ENCODE results near the gene DEDD. TPM values are rescaled to one million over a fixed set of nuclear protein-coding genes. Genes with fewer than 3 reads are reported as not detected.

DEDD gene
- total RNA-seq, 2 experiments from 2014 or later, result 35.5 to 36.6 TPM

GRCh38 chr1:161171696-161172095, 39.2 kb upstream of the DEDD start:
- intact Hi-C loops (cut with DNase I, micrococcal nuclease), result loop anchor here in 1 of 2 experiments (5.0 kb wide), 1 partner anchor 216 kb away; no protein-coding TSS in a partner anchor
- H3K4me3 Mint-ChIP-seq, result no peak overlapping the region
- no peaks in the 10 kb centered on the region for H3K9me3 ChIP-seq (ENCODE audit: control insufficient read depth in 1 of 2, insufficient read depth in 1 of 2, low read length in 2 of 2)
- H3K9me3 Mint-ChIP-seq, result no peaks in the 10 kb centered on the region
- no peaks in the 10 kb centered on the region for H3K27me3 Mint-ChIP-seq
- no peaks in the 10 kb centered on the region for H3K27me3 ChIP-seq (ENCODE audit: control insufficient read depth in 1 of 2, insufficient read depth in 2 of 2, low read length in 2 of 2)
- CTCF ChIA-PET, result no interaction called here
- no peak overlapping the region for H3K4me3 ChIP-seq (ENCODE audit: low read length)
- H3K4me1 ChIP-seq (ENCODE audit: insufficient read depth, low read length), result peaks cover 51% of the 10 kb centered on the region
- ATAC-seq (ENCODE audit: poor library complexity) (no peak), DNase-seq (no peak)
- H3K36me3 ChIP-seq (ENCODE audit: insufficient read depth, low read length), result peaks cover 68% of the 10 kb centered on the region
- TF ChIP-seq CTCF (IDR thresholded peaks at IDR 0.05), result no peak
- H3K27ac ChIP-seq (ENCODE audit: low read depth in 1 of 2, low read length in 2 of 2), result no peak overlapping the region
- H3K36me3 Mint-ChIP-seq (ENCODE audit: low read depth), result peaks cover 78% of the 10 kb centered on the region
- POLR2A ChIA-PET, result interaction anchor here (1.4 to 3.2 kb wide), 2 partner anchors 9 to 11 kb away, joined by 3 to 17 read pairs; no protein-coding TSS in a partner anchor
- peaks cover 55% of the 10 kb centered on the region for H3K4me1 Mint-ChIP-seq (ENCODE audit: low read depth)
- no peak overlapping the region for H3K27ac Mint-ChIP-seq

- TF ChIP-seq CTCF (IDR thresholded peaks at IDR 0.05), result no peak
- ChIA-PET POLR2A (interaction anchor here (1.4 to 3.2 kb wide), 2 partner anchors 10 to 11 kb away, joined by 3 to 17 read pairs; no protein-coding TSS in a partner anchor), CTCF (no interaction called here)
- no peak for ATAC-seq (ENCODE audit: poor library complexity)
- Histone ChIP-seq H3K27ac (ENCODE audit: low read depth in 1 of 2, low read length in 2 of 2) (no peak overlapping the region), H3K27me3 (ENCODE audit: control insufficient read depth in 1 of 2, insufficient read depth in 2 of 2, low read length in 2 of 2) (no peaks in the 10 kb centered on the region), H3K4me3 (ENCODE audit: low read length) (no peak overlapping the region), H3K4me1 (ENCODE audit: insufficient read depth, low read length) (peaks cover 51% of the 10 kb centered on the region), H3K36me3 (ENCODE audit: insufficient read depth, low read length) (peaks cover 68% of the 10 kb centered on the region), H3K9me3 (ENCODE audit: control insufficient read depth in 1 of 2, insufficient read depth in 1 of 2, low read length in 2 of 2) (no peaks in the 10 kb centered on the region)
- H3K27me3 Mint-ChIP-seq, result no peaks in the 10 kb centered on the region
- H3K4me1 Mint-ChIP-seq (ENCODE audit: low read depth), result peaks cover 53% of the 10 kb centered on the region
- DNase-seq, result no peak
- no peaks in the 10 kb centered on the region for H3K9me3 Mint-ChIP-seq
- intact Hi-C loops (cut with DNase I, micrococcal nuclease), result loop anchor here in 1 of 2 experiments (5.0 kb wide), 1 partner anchor 216 kb away; no protein-coding TSS in a partner anchor
- no peak overlapping the region for H3K27ac Mint-ChIP-seq
- no peak overlapping the region for H3K4me3 Mint-ChIP-seq
- peaks cover 78% of the 10 kb centered on the region for H3K36me3 Mint-ChIP-seq (ENCODE audit: low read depth)
Measured at GRCh38 chr1:161171191-161171590, 38.7 kb upstream of the DEDD start.

GRCh38 chr1:161168906-161169305, 36.4 kb upstream of the DEDD start:
- ChIA-PET CTCF (interaction anchor here (0.6 kb wide), 1 partner anchor 19 kb away, joined by 6 read pairs; no protein-coding TSS in a partner anchor), POLR2A (interaction anchor here (3.2 kb wide), 1 partner anchor 14 kb away, joined by 17 read pairs; no protein-coding TSS in a partner anchor)
- Mint-ChIP-seq H3K36me3 (ENCODE audit: low read depth) (peaks cover 72% of the 10 kb centered on the region), H3K9me3 (no peaks in the 10 kb centered on the region), H3K27me3 (no peaks in the 10 kb centered on the region), H3K4me1 (ENCODE audit: low read depth) (peaks cover 55% of the 10 kb centered on the region), H3K4me3 (peak overlapping the region; percentile 34), H3K27ac (no peak overlapping the region)
- no peak overlapping the region for H3K4me3 ChIP-seq (ENCODE audit: low read length)
- intact Hi-C loops (cut with DNase I, micrococcal nuclease), result loop anchor here (2.0 to 5.0 kb wide), 2 partner anchors 30 to 37 kb away; partner anchors contain the start of genes DEDD (in 2 of the 2) and ADAMTS4 (in 1 of the 2)
- no peaks in the 10 kb centered on the region for H3K9me3 ChIP-seq (ENCODE audit: control insufficient read depth in 1 of 2, insufficient read depth in 1 of 2, low read length in 2 of 2)
- H3K27me3 ChIP-seq (ENCODE audit: control insufficient read depth in 1 of 2, insufficient read depth in 2 of 2, low read length in 2 of 2), result no peaks in the 10 kb centered on the region
- no peak for TF ChIP-seq CTCF (IDR thresholded peaks at IDR 0.05)
- no peak overlapping the region for H3K27ac ChIP-seq (ENCODE audit: low read depth in 1 of 2, low read length in 2 of 2)
- ATAC-seq (ENCODE audit: poor library complexity) (no peak), DNase-seq (no peak)
- H3K4me1 ChIP-seq (ENCODE audit: insufficient read depth, low read length), result peaks cover 45% of the 10 kb centered on the region
- H3K36me3 ChIP-seq (ENCODE audit: insufficient read depth, low read length), result peaks cover 59% of the 10 kb centered on the region

Data from CD4-positive, alpha-beta T cell (primary cell).